SHP77 (cell line): ENCODE results near the gene ENOX1.

Source experiments
- DNase-seq, 2 experiments: peaks; one replicate each; lab custom pipeline; 2025; lab: John Stamatoyannopoulos, UW

Gene ENOX1

DNA sequence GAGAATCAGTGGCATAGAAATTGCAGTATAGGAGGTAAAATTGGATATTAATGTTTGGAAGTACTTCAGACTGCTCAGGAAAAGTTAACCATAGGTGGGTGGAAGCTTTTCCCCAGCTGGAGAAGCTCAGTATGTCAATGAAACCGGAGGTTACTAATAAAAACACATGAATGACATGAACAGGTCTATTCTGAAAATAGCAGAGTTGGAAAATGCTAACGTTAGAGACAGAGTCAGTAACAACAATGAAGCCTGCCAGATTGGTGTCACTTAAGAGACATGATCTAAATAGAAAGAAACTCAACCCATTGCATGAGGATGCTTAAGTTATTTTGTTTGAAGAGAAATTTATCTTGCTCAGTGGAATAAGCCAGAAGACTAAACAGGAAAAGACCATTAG, 398.9 kb downstream of the ENOX1 start:
- DNase-seq, result no peak

DNA sequence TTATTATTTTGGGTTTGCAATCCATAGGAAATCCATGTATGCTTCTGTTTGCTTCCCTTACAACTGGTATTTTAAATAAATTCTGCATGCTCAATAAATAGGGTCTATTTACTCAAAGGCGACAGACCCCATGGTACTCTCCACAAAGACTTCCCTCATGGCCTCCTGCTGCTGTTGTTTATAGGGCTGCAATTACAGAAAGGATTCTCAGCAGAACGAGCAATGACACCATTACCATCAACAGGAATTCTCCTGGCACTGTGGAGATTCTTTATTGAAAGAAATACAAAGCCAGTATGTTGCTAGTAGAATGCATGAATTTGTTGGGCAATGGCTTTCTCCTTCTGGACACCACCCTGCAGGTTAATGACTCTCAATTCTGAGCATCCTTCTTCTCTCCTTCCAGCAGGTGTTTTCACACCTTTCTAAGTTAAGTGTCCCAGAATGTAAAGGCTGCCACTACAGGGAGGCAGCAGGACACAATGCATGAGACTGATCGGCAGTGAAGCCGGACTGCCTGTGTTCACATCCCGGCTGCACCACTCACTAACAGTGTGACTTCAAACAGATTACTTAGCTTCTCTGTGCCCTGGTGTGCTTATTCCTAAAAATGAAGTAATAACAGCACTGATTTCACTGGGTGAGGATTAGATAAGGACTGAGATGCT, 403.1 kb downstream of the ENOX1 start:
- DNase-seq, result no peak

DNA sequence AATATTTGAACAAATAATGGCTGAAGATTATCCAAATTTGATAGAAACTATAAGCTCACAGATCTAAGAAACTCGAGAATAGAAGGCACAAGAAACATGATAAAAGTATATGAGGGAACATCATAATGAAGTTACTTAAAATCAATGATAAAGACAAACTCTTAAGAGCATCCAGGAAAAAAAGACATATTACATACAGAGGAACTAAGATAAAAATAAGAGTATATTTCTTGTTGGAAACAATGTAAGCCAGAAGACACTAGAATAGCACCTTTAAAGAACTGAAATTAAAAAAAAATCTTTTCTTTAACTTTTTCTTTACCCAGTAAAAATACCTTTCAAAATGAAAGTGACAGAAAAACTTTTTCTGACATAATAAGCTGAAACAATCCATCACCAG, 407.0 kb downstream of the ENOX1 start:
- DNase-seq, result no peak

- no peak for DNase-seq
Measured at GRCh38 chr13:43377973-43378372, 408.8 kb downstream of the ENOX1 start.

GRCh38 chr13:43377149-43377548, 409.6 kb downstream of the ENOX1 start:
- no peak for DNase-seq

DNA sequence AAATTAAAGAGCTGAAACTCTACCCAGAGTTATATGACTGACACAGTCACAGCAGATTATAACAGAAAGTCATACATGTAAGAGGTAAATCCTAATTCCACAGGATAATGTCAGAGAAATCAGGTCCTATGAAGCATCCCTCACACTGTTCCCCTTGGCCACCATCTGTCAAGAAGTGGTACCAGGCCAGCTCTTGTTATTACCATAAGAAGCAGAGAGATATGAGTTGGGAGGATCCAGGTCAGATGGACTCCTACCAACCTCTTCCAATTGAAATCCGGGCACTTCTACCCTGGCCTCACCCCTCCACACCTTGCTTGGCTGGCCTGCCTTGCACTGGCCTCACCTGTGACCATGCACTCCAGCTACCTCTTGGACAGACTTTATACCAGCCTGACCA, 410.2 kb downstream of the ENOX1 start:
- DNase-seq, result no peak

DNA sequence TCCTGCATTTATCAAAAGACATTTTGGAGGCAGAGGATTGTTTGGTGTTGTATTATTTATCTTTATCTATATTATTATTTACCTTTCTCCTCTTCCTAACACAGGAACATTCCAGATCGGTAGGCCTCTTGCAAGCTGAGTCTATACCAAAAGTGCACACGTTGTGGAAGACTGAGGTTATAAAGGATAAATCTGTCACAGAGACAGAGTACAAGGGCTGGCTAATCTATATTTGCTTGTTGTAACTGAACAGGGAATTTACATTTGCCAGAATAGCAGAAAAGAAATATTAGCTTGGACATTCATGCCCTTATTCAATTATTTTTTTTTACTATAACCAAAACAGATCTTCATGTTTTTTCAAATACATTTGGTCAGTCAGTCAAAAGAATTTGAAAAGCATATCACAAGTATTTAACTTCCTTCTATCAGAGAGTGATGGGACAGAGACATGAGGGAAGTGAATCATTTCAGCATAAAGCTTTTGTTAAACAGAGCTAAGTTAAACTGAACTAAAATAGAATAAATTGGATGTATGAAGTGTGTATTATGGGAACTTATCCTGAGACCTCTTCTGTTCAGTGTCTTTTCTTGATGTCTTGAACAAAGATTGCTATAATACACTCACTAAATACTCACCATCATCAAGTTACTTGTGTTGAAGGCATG, 410.8 kb downstream of the ENOX1 start:
- no peak for DNase-seq

DNA sequence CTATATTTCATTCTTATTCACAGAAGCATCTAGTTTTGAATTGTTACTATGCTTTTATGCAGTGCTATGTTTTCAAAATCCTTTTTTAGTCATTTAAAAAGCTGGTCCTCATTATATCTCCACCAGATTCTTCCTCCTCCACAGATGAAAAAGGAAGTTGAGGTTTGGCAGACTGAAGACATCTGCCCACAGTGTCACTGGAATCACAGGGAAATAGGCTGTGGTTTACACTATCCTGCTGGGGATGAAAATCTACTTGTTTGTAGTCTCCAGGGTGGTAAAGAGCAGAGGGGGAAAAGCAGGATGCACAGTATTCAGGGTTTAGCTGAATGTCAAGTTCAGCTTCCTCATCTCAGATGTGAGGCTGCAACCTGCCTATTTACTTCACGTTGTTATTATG, 412.2 kb downstream of the ENOX1 start:
- DNase-seq, result no peak

DNA sequence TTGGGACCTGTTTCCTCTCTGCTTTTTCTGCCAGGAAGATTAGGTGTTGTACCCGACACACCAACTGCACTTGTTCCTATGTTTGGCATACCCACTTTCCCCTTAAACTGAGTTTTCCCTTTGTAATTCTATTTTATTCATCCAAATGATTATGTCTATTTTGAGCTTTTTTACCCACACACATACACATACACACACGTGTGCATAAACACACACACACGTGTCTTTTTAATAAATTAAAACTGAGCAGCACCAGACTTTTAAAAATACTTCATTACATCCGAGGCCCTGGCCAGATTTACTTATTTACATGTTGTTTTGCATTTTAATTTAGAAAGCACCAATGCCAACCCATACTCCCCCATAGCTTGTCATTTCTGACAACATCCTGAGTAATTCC, 413.4 kb downstream of the ENOX1 start:
- DNase-seq, result no peak

DNA sequence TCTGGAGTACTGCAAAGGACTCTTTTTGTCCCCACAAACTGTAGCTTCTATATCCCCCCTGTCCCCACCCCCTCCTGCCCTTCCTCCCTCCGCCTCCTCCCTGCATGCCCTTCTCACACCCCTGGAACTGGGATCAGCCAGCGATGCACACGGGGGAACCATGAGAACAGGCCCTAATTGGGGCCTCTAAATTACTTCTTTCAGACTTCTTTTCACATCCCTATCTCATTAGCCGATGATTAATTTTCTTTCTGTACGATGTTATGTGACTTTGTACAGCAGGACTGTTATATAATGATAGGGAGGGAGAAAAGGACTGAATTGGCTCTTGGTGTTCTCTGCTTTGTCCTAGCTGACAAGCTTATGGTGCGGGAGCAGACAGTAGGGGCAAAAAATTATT, 415.9 kb downstream of the ENOX1 start:
- DNase-seq, result no peak

- DNase-seq, result no peak
Measured at GRCh38 chr13:43369319-43369718, 417.5 kb downstream of the ENOX1 start.

GRCh38 chr13:43368003-43368402, 418.8 kb downstream of the ENOX1 start:
- DNase-seq, result no peak

- DNase-seq, result no peak
Measured at GRCh38 chr13:43365039-43365344, 421.8 kb downstream of the ENOX1 start.

DNA sequence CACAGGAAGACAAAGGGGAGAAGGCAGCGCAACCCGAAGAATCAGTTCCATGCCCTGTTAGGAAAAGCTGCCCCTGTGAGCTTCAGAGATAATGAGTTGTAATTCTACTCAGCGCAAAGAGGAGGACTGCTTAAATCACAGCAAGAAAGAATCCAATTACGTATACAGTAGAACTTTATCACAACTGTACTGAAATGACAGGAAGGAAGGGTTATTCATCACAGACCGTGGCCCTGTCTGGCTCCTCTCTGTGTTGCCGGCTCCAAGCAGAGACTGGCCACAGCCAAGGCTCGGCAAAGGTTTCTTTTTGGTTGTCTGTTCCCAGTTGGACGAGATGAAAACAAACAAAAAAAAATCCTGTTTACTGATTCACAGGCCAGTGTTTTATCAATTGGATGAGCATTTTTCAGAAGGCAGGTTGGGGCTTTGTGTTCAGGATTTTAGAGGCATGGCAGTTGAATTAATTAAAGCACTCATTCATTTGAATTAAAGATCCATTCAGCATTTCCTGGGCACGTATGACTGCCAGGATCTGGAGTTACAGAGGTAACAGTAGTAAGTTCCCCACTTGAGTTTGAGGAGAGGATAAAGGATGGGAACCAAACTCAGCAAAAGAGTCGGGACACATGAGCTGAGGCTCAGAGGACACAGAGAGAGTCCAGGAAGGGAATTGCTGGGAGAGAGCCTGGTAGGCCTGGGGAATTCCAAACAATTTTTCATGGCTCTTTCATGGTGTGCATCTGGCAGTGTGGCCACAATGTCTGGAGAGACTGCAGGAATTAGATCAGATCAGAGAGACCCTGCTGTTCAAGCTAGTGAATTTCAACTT, 422.3 kb downstream of the ENOX1 start:
- no peak for DNase-seq

DNA sequence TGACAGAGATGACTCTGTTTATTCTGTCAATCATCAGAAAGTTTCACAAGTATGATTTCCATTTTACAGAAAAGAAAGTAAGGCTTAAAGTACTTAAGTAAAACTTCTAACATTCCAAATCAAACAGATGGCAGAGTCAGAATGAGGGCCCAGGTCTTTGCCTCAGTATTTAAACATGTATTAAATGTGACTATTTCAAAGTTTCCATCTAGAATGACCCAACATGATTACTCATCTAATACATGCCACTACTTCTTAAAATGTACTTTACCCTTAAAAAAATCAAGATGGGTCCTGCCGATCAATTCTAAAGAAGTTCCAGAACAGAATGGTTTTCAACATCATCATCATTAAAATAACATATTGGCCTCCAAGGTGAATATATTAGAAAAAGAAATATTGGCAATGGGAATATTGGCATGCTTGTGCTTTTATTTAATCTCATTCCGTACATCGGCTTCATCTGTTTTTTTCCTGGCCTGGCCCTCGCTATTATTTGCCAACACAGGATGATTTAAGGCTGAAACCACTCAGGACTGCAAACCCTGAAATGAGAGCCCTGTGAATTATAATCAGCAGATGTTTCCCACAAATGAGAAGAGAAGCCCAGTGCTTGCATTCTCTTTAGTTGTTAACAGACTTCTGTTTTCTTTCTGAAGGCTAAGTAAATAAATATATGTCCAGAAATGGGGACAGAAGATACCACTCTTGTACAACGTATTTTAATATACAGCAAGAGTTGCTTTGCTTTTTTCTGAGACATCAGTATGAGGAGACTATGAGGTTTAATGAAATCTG, 423.4 kb downstream of the ENOX1 start:
- DNase-seq, result no peak

- no peak for DNase-seq
Measured at GRCh38 chr13:43362556-43362955, 424.2 kb downstream of the ENOX1 start.

DNA sequence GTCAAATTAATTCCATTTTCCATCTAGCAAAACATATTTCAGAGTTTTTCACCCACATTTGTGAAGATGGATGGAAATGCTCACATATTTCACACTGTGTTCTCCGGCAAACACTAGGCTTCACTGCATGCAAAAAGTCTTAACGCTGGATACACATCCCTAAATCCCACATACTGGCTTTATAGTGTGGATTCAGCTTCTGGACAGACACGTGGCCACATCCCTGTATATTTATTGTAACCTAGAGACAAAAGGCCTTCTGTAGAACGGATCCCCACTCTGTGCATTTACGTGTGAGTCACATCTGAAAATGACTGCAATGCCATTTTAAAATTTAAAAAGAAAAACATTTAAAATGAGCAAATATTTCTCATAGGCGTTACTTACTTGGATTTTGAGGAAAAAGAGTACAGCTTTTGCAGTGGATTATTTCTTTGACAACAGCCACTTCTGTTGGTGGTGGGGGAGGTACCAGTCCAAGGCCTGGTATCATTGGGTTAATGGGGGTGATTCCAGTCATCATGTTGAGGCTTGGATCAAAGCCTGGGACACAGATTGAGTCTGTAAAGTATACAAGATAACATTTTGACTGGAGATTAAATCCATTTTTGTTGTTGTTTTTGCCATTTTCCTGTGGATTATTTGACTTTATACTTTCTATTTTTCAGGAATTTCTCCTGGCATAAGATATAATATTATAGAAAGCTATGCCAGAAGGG, 425.7 kb downstream of the ENOX1 start:
- no peak for DNase-seq

DNA sequence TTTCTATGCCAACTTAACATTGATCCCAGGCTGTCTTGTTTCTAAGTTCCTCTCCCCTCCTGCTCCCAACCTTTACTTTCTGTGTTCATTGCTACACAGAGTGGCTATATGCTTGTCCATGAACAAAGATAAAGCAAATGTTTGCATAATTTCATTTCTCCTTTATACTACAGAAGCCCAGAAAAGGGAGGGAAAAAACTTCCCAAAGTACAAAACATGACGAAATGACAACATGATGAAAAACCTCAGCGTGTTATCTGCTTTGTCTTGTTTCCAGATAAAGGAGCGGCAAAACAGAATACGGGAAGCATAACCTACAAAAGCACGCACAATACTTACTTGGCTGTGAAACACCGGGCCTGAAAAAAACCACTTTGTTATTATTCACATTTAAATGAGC, 426.6 kb downstream of the ENOX1 start:
- no peak for DNase-seq

GRCh38 chr13:43359536-43359935, 427.2 kb downstream of the ENOX1 start:
- DNase-seq, result no peak

- DNase-seq, result no peak
Measured at GRCh38 chr13:43357564-43357963, 429.2 kb downstream of the ENOX1 start.

DNA sequence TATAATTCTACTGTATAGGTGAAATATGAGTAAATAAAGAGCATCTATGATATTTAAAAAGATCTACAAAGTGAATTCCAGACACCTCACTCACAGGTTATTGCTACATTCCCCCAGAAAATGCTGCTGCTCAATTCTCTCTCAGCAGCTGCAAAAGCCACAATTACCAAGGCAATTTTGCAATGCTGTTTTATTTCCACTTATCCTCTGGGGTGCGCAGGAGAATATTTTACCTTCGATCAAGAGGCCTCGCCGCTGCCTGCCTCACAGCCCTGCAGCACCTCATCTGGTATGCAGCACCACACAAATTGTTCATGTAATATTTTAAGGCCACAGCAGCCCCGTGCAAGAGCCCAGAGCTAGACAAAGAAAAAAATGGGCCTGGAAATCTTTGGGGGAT, 430.2 kb downstream of the ENOX1 start:
- no peak for DNase-seq

DNA sequence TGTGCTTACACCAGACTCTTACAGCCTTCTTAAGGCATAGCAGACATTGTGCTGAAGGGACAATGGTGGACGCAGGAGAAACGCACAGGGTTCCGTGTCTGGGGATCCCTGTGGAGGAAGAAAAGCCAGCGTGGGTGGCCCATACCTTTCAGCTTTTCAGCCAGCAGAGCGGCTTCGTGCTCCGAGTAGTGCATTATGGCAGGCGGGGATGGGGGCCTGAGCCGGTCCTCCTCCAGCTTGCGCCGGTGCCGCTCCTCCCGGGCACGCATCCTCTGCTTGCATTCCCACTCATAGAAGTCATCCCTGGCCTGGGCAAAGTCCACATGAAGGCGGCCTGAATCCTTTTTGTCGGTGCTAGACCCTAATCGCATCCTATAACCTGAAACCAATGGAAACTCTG, 431.0 kb downstream of the ENOX1 start:
- DNase-seq, result no peak
